ENCODE data around the gene CXCL8.

The CXCL8 gene

GRCh38 chr4:73713650-73714049 is 26.7 kb upstream of the CXCL8 start:
- H3K27ac ChIP-seq (ENCODE audit: low read depth, low read length, poor library complexity, severe bottlenecking) = no peak overlapping the region
- no peak overlapping the region for H3K4me2 ChIP-seq (ENCODE audit: low read length)
- no peaks in the 10 kb centered on the region for H3K36me3 ChIP-seq (ENCODE audit: insufficient read depth, low read length)
- H2AFZ ChIP-seq (ENCODE audit: low read length) = no peak overlapping the region
- H3K27me3 ChIP-seq (ENCODE audit: insufficient read depth, low read length) = no peaks in the 10 kb centered on the region
- no peak overlapping the region for H3K4me3 ChIP-seq (ENCODE audit: low read depth, low read length, poor library complexity, severe bottlenecking)
- H3K9me3 ChIP-seq (ENCODE audit: low read length) = no peaks in the 10 kb centered on the region
- H3K9me2 ChIP-seq (ENCODE audit: low read depth, low read length) = no peaks in the 10 kb centered on the region
- no peaks in the 10 kb centered on the region for H3F3A ChIP-seq (ENCODE audit: insufficient read depth, low read length)
- no peaks in the 10 kb centered on the region for H3K79me2 ChIP-seq (ENCODE audit: insufficient read depth, low read length)
- no peaks in the 10 kb centered on the region for H4K20me1 ChIP-seq (ENCODE audit: insufficient read depth, low read length)
- H3K4me1 ChIP-seq (ENCODE audit: insufficient read depth, low read length, severe bottlenecking) = no peaks in the 10 kb centered on the region
- TF ChIP-seq EZH2 (IDR thresholded peaks at IDR 0.05; ENCODE audit: borderline replicate concordance, low read length) = no peak
- TF ChIP-seq, protein P1, sequence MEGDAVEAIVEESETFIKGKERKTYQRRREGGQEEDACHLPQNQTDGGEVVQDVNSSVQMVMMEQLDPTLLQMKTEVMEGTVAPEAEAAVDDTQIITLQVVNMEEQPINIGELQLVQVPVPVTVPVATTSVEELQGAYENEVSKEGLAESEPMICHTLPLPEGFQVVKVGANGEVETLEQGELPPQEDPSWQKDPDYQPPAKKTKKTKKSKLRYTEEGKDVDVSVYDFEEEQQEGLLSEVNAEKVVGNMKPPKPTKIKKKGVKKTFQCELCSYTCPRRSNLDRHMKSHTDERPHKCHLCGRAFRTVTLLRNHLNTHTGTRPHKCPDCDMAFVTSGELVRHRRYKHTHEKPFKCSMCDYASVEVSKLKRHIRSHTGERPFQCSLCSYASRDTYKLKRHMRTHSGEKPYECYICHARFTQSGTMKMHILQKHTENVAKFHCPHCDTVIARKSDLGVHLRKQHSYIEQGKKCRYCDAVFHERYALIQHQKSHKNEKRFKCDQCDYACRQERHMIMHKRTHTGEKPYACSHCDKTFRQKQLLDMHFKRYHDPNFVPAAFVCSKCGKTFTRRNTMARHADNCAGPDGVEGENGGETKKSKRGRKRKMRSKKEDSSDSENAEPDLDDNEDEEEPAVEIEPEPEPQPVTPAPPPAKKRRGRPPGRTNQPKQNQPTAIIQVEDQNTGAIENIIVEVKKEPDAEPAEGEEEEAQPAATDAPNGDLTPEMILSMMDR (IDR thresholded peaks at IDR 0.05; ENCODE audit: low read length) = no peak
- H3K9ac ChIP-seq (ENCODE audit: low read length) = no peak overlapping the region

- no peaks in the 10 kb centered on the region for H4K20me1 ChIP-seq (ENCODE audit: insufficient read depth, low read length)
- TF ChIP-seq, protein P1 (IDR thresholded peaks at IDR 0.05; ENCODE audit: low read length) = no peak
- TF ChIP-seq EZH2 (IDR thresholded peaks at IDR 0.05; ENCODE audit: borderline replicate concordance, low read length) = no peak
- no peaks in the 10 kb centered on the region for H3K9me3 ChIP-seq (ENCODE audit: low read length)
- no peak overlapping the region for H3K4me3 ChIP-seq (ENCODE audit: low read depth, low read length, poor library complexity, severe bottlenecking)
- no peaks in the 10 kb centered on the region for H3K9me2 ChIP-seq (ENCODE audit: low read depth, low read length)
- H3K4me2 ChIP-seq (ENCODE audit: low read length) = no peak overlapping the region
- H3K9ac ChIP-seq (ENCODE audit: low read length) = no peak overlapping the region
- no peaks in the 10 kb centered on the region for H3K79me2 ChIP-seq (ENCODE audit: insufficient read depth, low read length)
- H3K27ac ChIP-seq (ENCODE audit: low read depth, low read length, poor library complexity, severe bottlenecking) = no peak overlapping the region
- H3K27me3 ChIP-seq (ENCODE audit: insufficient read depth, low read length) = no peaks in the 10 kb centered on the region
- no peak overlapping the region for H2AFZ ChIP-seq (ENCODE audit: low read length)
- H3F3A ChIP-seq (ENCODE audit: insufficient read depth, low read length) = no peaks in the 10 kb centered on the region
- H3K4me1 ChIP-seq (ENCODE audit: insufficient read depth, low read length, severe bottlenecking) = no peaks in the 10 kb centered on the region
- H3K36me3 ChIP-seq (ENCODE audit: insufficient read depth, low read length) = no peaks in the 10 kb centered on the region
Measured at GRCh38 chr4:73714647-73715046, 25.7 kb upstream of the CXCL8 start.

GRCh38 chr4:73715659-73716058 is 24.7 kb upstream of the CXCL8 start:
- Histone ChIP-seq H3K4me3 (ENCODE audit: low read depth, low read length, poor library complexity, severe bottlenecking) (no peak overlapping the region), H2AFZ (ENCODE audit: low read length) (no peak overlapping the region), H3K9me2 (ENCODE audit: low read depth, low read length) (no peaks in the 10 kb centered on the region), H3K79me2 (ENCODE audit: insufficient read depth, low read length) (no peaks in the 10 kb centered on the region), H3K4me2 (ENCODE audit: low read length) (no peak overlapping the region), H3K4me1 (ENCODE audit: insufficient read depth, low read length, severe bottlenecking) (no peaks in the 10 kb centered on the region), H3K27me3 (ENCODE audit: insufficient read depth, low read length) (no peaks in the 10 kb centered on the region), H3K9ac (ENCODE audit: low read length) (no peak overlapping the region), H3K36me3 (ENCODE audit: insufficient read depth, low read length) (no peaks in the 10 kb centered on the region), H3F3A (ENCODE audit: insufficient read depth, low read length) (no peaks in the 10 kb centered on the region), H3K27ac (ENCODE audit: low read depth, low read length, poor library complexity, severe bottlenecking) (no peak overlapping the region), H3K9me3 (ENCODE audit: low read length) (no peaks in the 10 kb centered on the region), H4K20me1 (ENCODE audit: insufficient read depth, low read length) (no peaks in the 10 kb centered on the region)
- TF ChIP-seq, protein P1 (IDR thresholded peaks at IDR 0.05; ENCODE audit: low read length) = no peak
- no peak for TF ChIP-seq EZH2 (IDR thresholded peaks at IDR 0.05; ENCODE audit: borderline replicate concordance, low read length)
